Chondrocyte (in vitro differentiated cells): ENCODE measurements around the gene ARHGEF7. TPM values are rescaled to one million over a fixed set of nuclear protein-coding genes. Genes with fewer than 3 reads are reported as not detected.

Source experiments
- DNase-seq: peaks from one replicate; pipeline ENCODE4 v3.0.0; 2021; ENCODE audit warnings: mixed read lengths, low spot score
- H3K27ac Mint-ChIP-seq: one replicate; pipeline ENCODE4 v1.8.0; 2021; ENCODE audit warnings: mild to moderate bottlenecking, moderate library complexity, mixed read lengths; ENCODE audit not compliant: unreplicated experiment
- H3K27me3 Mint-ChIP-seq: 2 replicates; pipeline ENCODE4 v1.8.0; 2021; ENCODE audit warnings: low read depth, mixed read lengths
- H3K36me3 Mint-ChIP-seq: 2 replicates; pipeline ENCODE4 v1.8.0; 2021; ENCODE audit warnings: low read depth, mixed read lengths
- H3K4me1 Mint-ChIP-seq: 2 replicates; pipeline ENCODE4 v1.8.0; 2021; ENCODE audit warnings: low read depth, mild to moderate bottlenecking, mixed read lengths
- H3K4me3 Mint-ChIP-seq: one replicate; pipeline ENCODE4 v1.8.0; 2021; ENCODE audit warnings: mild to moderate bottlenecking, moderate library complexity, mixed read lengths; ENCODE audit not compliant: unreplicated experiment
- H3K9me3 Mint-ChIP-seq: 2 replicates; pipeline ENCODE4 v1.8.0; 2021; ENCODE audit warnings: low read depth, mixed read lengths
- total RNA-seq: library from RNA; stranded (reverse); gene quantifications from 3 replicates; pipeline ENCODE4 v1.2.1, GENCODE V29; 2021
- TF ChIP-seq, protein P1 (sequence below): fragments of 200-600 bp; sonication (generic); IDR thresholded peaks from 2 replicates; pipeline ENCODE4 v1.5.0; 2021; ENCODE audit warnings: antibody characterized with exemption, mild to moderate bottlenecking, moderate library complexity

The ARHGEF7 gene
- total RNA-seq, 1 donor from 2014 or later, result 137 TPM

DNA sequence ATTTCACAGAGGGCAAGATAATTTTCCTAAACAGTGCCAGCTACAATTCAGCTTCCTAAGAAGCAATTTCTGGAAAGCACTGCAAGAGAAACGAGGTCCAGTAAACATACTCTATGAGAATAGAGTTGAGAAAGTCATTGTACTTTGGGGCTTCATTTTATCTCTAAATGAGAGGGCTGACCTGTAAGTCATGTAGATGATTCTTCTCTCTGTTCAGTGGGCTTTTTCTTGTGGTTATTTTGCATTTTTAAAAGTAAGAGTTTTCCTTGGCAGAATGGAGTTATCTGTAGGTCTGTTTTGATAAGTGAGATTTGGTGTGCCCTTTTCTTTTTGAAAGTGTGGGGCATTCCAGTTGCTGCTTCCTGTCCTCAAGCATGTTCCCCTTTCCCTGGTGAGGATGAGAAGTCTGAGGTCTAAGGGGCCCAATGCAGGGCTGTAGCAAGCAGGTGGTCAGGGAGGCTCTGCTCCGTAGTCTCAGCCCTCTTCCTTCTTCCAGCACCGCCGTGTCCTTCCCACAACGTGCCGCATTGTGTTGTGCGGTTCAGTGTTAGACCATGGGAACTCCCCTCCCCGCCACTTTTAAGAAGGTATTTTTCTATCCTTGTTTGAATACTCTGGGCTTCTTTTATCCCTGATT lies 86.3 kb downstream of the ARHGEF7 start:
- H3K27me3 Mint-ChIP-seq, result no peaks in the 10 kb centered on the region
- peaks cover 68% of the 10 kb centered on the region for H3K4me1 Mint-ChIP-seq
- TF ChIP-seq, protein P1, sequence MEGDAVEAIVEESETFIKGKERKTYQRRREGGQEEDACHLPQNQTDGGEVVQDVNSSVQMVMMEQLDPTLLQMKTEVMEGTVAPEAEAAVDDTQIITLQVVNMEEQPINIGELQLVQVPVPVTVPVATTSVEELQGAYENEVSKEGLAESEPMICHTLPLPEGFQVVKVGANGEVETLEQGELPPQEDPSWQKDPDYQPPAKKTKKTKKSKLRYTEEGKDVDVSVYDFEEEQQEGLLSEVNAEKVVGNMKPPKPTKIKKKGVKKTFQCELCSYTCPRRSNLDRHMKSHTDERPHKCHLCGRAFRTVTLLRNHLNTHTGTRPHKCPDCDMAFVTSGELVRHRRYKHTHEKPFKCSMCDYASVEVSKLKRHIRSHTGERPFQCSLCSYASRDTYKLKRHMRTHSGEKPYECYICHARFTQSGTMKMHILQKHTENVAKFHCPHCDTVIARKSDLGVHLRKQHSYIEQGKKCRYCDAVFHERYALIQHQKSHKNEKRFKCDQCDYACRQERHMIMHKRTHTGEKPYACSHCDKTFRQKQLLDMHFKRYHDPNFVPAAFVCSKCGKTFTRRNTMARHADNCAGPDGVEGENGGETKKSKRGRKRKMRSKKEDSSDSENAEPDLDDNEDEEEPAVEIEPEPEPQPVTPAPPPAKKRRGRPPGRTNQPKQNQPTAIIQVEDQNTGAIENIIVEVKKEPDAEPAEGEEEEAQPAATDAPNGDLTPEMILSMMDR, result no peak
- no peak for DNase-seq
- H3K36me3 Mint-ChIP-seq, result peaks cover 17% of the 10 kb centered on the region
- H3K4me3 Mint-ChIP-seq, result no peak overlapping the region
- no peaks in the 10 kb centered on the region for H3K9me3 Mint-ChIP-seq
- peak overlapping the region; percentile 64 for H3K27ac Mint-ChIP-seq

DNA sequence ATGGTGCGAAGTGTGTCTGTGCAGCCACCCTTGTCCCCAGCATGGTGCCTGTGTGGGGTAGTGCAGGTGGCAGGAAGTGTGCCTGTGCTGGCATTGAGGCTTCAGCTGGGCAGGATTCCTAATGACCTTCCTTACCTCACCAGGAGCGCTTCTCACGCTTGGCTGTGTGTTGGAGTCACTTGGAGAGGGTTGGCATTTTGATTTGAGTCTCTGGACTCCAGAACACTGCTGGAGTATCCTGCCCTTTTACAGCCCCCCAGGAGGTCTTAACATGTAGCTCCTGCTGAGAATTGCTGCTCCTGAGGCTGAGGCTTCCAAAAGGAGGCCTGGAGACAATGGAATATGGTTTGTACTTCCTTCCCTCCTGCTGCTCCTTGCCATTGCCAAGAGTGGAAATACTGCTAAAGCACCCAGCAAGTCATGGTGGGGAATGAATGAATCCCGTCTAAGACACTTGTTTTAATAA lies 87.1 kb downstream of the ARHGEF7 start:
- no peak for DNase-seq
- Mint-ChIP-seq H3K27me3 (no peaks in the 10 kb centered on the region), H3K36me3 (peaks cover 17% of the 10 kb centered on the region), H3K4me3 (no peak overlapping the region), H3K4me1 (peaks cover 68% of the 10 kb centered on the region), H3K9me3 (no peaks in the 10 kb centered on the region), H3K27ac (peak overlapping the region; percentile 97)
- TF ChIP-seq, protein P1, result no peak

DNA sequence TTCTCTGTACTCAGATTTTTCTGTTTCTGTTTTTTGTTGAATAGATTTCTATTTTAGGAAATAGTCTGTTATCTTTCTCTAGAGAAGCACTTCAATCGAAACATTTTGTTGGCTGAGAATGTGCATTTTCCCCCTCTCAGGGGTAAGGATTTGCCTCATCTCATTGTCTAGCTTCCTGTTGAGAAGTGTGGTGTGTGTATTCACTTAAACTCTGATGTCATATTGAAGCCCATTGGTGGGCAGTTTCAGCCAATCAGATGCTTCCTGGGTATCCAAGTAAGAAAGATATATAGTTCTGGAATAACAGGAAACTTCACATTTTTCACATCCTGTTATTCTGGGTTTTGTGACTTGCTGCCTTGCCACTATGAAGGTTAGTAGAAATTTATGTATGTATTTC lies 87.6 kb downstream of the ARHGEF7 start:
- TF ChIP-seq, protein P1, result no peak
- peak overlapping the region; percentile 68 for H3K4me3 Mint-ChIP-seq
- H3K4me1 Mint-ChIP-seq, result peaks cover 72% of the 10 kb centered on the region
- H3K36me3 Mint-ChIP-seq, result peaks cover 12% of the 10 kb centered on the region
- no peaks in the 10 kb centered on the region for H3K9me3 Mint-ChIP-seq
- peak overlapping the region; percentile 97 for H3K27ac Mint-ChIP-seq
- no peak for DNase-seq
- H3K27me3 Mint-ChIP-seq, result no peaks in the 10 kb centered on the region

DNA sequence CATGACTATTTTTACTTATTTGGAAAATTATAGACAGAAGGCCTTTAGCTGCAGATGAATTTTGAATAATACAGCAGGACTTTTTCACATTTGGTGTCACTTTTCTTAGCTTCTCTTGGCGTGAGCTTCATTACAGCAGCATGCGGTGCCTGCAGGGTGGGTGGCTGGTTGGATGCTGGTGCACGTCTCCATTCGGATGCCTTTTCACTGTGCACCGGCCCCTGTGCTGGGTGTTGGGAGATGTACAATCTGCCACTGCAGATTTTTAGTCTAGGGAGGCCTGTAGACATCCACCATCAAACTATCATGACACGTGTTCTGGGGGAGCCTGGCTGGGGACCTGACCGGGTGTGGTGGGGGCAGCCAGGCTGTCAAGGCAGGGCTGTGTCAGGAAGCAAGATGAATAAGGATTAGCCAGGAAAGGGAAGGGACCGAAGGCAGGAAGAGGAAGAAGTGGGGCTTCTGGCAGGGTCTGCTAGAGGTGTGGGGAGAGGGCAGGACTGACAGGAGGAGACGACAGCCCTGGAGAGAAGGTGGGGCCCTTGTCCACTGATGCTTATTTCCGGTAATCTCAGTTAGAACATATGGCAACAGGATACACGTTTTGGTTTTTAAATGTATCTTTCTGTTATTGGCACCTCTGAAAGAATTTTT lies 88.8 kb downstream of the ARHGEF7 start:
- H3K27me3 Mint-ChIP-seq, result no peaks in the 10 kb centered on the region
- peaks cover 6% of the 10 kb centered on the region for H3K36me3 Mint-ChIP-seq
- H3K9me3 Mint-ChIP-seq, result no peaks in the 10 kb centered on the region
- peaks cover 83% of the 10 kb centered on the region for H3K4me1 Mint-ChIP-seq
- H3K4me3 Mint-ChIP-seq, result peak overlapping the region; percentile 68
- DNase-seq, result no peak
- H3K27ac Mint-ChIP-seq, result peak overlapping the region; percentile 97
- TF ChIP-seq, protein P1, result no peak

DNA sequence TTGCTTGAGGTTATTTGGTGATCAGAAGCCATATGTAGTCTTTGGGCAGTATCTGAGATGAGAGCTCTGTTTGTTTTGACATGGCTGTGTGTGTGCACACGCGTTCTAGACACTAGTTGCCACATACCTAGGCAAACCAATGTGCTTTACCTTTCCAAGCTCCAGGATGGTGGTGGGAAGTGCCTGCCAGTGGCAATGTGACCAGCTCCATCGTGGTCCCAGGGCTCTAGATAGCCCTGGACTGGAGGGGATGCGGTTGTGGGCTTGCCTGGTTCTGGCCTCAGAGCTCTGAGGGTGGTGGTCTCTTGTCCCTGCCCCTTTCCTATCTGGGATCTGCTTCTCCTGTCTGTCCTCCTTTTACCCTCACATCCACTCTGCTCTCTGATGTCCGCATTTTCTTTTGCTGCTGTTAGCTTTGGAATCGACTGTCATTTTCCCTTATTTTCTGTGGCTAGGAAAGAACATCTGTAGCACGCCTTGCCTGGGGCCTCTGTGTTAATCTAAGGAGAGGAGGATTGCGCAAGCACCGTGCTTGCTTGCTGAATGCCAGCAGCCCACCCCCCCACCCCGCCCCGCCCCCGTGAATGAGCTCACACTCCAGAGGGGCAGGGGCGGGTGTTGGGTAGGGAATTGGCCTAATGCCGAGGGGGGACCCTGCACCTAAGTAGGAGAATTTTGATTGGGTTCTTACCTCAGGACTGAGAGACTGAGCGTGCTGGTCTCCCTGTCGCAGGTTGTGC lies 89.5 kb downstream of the ARHGEF7 start:
- Mint-ChIP-seq H3K4me3 (peak overlapping the region; percentile 68), H3K27me3 (no peaks in the 10 kb centered on the region), H3K4me1 (peaks cover 90% of the 10 kb centered on the region), H3K36me3 (peaks cover 6% of the 10 kb centered on the region), H3K9me3 (no peaks in the 10 kb centered on the region), H3K27ac (peak overlapping the region; percentile 97)
- TF ChIP-seq, protein P1, result no peak
- no peak for DNase-seq
